T-helper 2 cell (primary cell): ENCODE measurements around the gene ANKRD31.

ENCODE experiments used
- DNase-seq, 5 experiments: peaks; one replicate each; pipeline versions ENCODE4 v3.0.0 to v3.0.0-alpha.2; 2012 to 2022

Gene ANKRD31

DNA sequence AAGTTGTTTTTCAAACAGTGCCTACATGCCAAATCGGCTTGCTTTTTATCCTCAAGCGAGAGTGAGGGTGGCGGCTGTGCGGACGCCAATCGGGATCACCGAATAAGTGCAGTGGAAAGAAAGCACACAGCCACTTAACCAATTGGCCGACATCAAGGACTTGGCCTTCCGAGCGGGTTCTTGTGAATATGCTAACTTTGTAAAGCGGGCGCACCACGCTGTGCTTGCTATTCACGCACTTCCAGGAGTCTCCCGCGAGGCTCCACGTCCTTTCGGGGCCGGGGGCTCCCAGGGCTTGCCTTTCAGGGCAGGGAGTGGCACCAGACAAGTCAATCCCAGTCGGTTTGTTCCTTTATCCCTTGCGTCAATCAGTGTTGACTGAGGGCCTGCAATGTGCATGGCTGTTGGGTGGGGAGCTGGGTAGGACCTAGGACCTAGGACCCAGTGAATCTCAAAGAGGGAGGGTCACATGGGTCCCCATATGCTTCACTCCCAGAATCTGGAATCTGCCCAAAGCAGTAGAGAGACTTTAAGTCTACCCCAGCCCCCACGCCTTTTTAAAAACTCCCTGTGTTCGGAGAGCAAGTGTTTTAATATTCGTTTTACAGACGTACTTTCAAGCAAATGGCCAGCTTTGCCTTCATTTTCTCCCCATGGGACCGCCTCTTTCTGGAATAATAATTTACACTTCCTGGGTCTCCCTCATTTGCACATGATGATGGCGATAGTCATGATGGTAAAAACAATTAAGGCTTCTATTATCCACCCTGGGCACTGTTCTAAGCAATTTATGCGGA, 182.3 kb downstream of the ANKRD31 start:
- DNase-seq: no peak

DNA sequence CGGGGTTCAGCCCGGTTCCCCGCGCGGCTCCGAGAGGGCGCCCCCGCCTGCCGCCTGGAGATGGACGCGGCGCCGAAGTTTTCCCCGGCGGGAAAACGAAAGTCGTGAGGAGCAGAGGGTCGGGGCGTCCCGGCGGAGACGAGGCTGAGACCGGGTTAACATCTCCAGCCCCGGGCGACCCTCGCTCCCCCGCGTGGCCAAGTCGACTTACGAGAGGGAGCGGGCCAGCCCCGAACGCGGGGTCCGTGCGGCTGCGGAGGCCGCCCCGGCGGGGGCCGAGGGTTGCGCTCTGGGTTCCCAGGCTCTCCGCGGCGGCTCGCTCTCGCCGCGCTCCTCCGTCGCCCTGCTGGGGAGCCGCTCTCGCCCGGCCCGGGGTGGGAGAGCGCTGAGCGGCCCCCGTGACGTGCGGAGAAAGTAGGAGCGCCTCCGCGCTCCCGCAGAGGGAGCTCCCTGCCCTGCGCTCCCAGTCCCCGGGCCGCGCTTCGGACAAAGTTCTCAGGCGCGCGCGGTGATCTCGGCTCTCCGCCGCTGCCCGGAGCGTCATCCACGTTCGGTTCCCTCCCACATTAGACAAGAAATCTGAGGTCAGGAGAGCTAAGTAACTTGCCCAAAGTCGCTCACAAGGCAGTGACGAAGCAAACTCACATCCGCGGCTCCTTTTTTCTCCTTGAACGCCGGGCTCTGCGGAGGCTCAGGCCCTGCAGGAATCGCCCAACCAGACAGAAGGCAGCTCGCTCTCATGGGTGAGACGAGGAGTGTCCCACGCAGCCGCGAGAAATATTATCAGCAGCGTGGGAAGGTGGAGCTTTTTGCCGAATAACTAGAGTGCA, 183.2 kb downstream of the ANKRD31 start:
- DNase-seq: peak in 4 of 5 experiments; percentile 31 to 75 (median 46)

DNA sequence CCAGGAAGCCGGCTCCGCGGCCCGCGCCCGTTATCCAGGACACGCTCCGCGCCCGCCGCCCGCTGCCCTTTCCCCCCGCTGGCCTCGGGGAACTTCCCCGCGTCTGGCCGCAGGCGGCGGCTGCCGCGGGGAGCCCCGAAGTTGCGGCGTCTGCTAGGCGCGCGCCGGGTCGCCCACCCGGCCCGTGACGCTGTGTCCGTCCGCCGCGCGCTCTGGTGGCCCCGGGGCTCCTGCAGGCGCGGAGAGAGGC, 183.7 kb downstream of the ANKRD31 start:
- DNase-seq: peak in 3 of 5 experiments; percentile 27 to 45 (median 27)

DNA sequence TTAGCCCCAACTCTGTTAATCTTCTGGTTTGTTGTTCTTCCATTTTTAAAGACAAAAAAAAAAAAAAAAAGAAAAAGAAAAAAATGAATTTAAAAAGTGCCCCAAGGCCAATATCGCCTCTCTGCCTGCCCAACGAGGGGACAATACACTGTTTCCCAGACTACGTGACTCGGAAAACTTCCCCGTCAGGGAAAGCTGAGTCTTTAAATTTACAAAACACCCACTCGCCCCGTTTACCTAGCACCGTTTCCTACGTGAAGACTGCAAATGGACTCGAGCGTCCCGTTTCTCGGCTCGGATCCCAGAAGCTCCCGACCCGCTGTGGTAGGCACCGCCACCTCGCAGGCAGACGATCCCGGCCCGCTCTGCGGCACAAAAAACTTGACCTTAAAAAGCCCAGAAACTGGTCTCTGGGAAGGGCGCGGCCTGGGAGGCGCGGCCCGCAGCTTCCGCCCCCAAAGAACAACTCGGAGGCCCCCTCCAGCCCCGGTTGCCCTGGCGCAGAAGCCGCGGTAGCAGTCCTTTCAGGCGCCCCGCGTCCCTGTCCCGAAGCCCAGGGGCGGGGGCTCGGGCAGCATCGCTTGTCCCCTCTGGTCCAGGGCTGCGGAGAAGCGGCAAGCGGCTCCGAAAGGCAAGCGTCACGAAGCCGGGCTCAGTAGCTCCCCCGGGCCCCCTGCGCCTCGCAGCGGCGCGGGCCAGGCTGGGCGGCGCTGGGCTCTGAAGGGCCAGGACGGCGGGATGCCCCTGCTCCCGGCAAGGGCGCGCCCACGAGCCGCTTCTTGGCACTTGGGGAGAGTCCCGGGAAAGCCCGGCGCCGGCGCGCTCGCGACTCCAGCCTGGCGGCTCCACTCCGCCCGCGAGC, 184.3 kb downstream of the ANKRD31 start, which contains the start of gene GCNT4:
TSS of gene GCNT4 (minus strand) at position 367 of the 862 bp plus-strand sequence. CDS start 22,521 bp downstream, outside the sequence.
- peak in 4 of 5 experiments; percentile 17 to 49 (median 32) for DNase-seq

DNA sequence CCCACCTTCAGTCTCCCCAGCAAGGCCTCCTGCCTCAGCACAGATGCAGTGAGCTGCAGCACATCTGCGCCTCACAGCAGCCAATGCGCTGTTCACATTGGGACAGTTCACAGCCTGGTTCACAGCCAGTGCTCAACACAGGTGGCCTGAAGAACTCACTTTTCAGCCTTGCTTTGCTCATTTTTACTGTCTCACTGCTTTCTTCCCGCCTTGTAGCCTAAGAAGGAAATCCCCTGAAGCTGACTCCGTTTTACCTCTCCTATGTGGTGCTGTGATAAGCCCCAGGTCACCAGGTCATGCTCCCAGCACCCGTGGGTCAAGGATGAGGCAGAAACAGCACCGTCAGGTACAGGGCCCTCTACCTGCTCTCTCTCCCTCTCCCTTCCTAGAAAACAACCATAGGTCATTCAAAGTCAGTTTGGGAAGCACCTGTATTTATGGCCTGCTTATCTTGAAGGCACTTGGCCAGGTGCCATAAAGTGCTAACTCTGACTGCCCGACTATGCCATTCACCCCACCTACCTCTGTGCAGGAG, 185.4 kb downstream of the ANKRD31 start:
- peak in 3 of 5 experiments; percentile 4 to 39 (median 12) for DNase-seq

DNA sequence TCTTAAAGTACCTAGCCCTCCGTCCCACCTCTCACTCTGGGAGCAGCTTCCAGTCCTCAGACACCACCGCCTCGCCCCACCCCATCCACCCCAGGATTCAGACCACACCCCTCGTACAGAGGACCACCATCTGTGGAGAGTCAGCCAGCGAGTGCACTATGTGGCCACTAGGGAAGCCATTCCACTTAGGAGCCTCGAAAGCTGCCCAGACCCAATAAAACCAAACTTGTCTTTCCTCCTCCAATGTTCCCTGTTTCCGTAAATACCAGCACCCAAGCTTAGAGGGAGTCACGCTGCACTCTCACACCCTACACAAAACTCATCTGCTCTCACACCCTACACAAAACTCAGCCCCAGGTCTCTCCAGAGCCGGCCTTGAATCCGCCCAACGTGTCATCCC, 186.3 kb downstream of the ANKRD31 start:
- DNase-seq: peak in 2 of 5 experiments; percentile 8 to 19

DNA sequence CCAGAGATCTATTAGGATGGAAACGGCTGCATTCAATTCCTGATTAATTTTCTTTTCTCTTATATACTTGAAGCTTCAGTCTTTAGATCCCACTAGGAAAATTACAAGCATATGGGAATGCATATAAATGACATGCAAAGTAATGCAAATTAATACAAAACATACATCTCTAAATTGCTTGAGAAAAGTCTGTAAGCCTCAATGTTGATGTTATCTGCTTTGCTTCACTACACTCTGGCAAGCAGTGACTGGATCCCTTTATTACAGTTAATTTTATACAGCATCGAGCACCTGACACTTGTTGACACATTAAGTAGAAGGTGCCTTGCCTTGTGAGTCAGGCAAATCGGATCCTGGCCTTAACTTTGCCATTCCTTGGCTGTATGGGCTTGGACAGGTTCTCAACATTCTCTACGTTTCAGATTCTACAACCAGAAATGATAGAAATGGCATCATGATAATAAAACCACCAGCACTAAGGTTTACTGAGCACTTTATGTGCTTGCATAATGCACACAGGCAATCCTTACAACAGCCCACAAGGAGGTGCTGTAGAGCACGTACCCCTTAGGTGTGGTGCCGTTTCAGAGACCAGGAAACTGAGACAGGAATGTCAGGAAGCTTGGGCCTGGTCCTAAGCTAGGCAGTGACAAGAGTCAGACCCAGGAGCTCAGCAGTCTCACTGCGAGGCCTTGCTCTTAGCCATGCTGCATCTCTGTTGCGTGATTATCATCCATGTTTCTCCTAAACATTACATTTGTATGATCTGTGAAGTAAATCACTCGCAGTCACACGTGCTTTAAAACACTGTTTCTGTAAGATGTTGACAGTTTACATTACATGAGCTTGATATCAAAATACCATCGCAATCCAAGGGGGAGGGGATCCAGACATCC, 187.0 kb downstream of the ANKRD31 start:
- peak in 4 of 5 experiments; percentile 46 to 71 (median 57) for DNase-seq

DNA sequence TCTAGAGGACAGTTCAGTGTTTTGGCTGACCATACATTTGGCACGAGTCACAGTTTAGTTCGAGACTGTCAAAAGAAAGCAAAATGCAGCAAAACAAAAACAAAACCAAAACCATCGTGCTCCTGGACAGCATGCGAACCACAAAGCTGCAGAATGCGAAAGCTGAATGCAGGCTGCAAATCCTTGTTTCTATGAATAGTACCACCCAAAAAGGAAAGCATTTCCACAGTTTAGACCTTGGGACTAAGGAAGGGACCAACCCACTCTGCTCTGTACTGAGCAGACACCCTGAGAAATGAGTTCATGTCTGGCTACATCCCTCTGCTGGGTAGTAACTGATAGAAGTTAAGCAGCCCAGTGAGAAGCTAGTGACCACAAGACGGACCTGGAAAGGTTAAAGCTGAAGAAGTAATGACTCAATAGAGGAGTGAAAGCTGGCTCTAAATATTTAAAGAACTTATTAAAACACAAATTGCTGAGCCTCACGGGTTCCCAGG, 188.2 kb downstream of the ANKRD31 start:
- peak in 1 of 5 experiments; percentile 41 for DNase-seq

DNA sequence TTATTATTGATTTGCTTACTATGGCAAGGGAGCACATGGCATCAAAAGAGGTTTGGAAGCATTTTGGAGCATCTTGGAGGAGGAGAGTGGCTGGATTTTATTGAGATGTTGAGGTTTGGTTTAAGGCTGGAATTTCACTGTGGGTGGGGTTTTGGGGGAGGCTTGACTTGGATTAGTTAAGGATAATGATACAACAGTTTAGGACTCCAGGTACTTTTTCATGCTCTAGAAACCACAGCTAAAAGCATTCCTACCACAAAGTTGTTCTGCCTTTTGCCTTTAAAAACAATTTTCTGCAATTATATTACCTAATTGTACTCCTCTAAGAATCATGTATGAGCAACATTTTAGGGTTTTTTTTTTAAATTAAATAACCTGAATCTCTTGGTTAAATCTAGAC, 189.3 kb downstream of the ANKRD31 start:
- DNase-seq: no peak

DNA sequence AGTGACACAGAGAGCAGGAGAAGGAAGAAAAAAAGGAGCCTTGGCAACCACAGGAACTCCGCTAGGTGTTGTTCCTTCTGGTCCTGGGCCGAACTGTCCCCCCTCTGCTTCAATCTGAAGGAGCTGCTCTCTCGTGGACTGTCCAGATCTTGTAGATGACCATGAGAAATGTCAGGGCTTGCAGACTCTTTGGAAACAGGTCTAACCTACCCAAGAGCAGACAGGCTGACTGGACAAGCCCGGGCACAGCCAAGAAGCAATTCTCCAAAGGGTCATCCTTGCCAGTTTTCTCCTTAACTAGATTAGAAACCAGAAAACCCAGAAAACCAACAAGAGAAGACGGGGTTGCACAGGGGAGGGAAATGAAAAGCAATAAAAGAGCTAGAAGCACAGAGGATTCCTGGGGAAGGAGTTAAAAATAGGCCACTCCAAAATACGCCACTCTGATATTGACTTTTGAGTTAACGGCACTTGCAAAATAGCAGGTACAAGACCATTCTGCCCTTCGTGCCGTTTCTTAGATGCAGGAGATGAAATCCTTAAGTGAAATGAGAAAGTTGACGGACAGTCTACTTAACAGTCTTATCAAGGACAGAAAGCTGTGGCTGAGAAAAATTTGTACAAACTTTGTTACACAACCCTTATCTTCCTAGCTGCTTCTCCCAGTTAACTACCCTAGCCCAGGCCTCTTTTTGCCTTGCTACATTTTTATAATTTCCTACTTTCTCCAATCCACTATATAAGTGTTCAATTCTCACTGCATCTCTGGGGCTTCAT, 190.1 kb downstream of the ANKRD31 start:
- no peak for DNase-seq

DNA sequence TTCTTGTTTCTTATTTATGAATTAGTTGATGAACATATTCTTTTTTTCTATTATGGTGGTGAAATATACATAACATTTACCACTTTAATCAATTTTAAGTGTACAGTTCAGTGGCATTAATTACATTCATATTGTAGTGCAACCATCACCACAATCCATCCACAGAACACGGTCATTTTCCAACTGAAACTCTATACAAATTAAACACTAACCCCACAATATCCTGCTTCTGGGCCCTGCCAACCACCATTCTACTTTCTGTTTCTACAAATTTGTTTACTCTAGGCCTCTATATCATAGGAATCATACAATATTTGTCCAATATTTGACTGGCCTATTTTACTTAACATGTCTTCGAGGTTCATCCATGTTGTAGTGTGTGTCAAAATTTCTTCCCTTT, 191.6 kb downstream of the ANKRD31 start:
- DNase-seq: peak in 1 of 5 experiments; percentile 48

DNA sequence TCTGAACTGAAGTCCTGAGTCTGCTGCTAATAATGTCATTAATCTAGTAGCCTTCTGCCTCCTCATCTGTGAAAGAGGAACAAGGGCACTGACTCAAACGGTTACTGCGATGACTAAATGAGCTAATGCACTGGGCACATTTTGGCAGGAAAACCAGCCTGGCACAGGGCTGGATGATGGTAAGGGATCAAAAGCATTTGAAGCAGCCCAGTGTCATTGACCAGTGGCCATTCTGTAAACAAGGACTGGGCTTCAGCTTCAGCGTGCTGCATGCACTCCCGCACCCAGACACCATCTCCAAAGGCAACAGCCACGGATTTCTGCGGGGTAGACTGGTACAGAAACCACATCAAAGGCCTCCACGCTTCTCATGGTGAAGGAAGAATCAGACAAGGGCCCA, 192.3 kb downstream of the ANKRD31 start:
- DNase-seq: peak in 1 of 5 experiments; percentile 10

DNA sequence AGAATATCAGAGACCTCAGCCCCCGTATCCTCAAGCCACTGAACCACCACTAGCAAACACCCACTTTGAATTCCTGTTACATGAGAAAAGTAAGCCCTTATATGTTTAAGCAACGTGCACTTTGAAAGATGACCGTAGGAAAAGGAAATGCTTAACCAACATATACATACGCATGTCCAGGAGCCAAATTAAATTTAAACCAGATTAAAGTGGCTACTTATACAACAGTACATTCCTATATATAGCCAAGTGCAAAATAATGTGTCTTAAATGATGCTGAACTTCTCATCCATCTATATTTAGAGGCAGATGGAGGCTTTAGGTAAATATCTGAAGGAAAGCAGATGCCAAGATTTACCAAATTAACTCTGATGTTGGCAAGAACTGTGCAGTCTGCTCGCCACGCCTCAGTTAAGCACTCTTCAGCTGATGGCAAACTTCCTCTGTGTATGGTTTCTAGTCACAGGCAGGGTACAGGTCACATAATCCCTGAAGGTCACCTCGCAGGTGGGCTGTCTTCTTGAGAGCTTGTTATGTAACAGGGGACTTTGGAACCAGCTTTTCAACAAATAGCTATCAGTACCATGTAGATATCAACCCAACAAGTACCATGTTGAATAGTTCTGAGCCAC, 192.9 kb downstream of the ANKRD31 start:
- no peak for DNase-seq

DNA sequence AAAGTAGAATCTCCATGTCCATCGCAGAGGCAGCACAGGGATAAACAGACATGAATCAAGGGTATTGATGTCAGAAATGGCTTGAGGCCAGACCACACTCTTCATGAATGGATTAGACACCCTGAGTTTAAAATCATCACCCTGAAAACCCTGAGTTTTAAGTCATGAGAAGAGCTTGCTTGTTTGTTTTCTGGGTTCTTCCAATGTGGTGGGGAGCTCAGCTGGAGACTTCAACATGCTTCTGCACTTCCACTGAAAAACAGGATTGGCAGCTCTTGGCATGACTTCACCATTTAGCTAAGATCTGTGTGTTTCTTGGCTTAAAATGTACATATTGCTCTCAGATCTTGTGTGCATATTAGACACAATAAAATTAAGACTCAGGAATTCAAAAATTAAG, 194.2 kb downstream of the ANKRD31 start:
- DNase-seq: no peak

DNA sequence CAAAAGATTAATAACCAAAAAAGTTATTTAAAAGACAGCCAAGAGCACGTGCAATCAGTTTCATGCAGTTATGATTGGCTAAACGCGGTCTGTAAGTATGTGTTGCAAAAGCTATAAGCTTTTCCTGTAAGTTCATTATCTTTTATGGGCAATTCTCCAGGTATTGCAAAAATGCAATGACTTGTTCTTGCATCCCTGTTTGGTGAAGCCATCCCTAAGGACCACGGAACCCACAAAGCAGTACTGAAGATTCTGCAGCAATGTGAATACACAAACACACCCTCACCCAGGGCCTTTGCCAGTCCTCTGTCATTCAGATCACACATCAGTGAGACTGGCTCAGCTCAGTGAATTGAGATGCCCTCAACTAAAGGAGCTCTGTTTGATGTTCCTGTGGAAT, 195.7 kb downstream of the ANKRD31 start:
- DNase-seq: no peak

DNA sequence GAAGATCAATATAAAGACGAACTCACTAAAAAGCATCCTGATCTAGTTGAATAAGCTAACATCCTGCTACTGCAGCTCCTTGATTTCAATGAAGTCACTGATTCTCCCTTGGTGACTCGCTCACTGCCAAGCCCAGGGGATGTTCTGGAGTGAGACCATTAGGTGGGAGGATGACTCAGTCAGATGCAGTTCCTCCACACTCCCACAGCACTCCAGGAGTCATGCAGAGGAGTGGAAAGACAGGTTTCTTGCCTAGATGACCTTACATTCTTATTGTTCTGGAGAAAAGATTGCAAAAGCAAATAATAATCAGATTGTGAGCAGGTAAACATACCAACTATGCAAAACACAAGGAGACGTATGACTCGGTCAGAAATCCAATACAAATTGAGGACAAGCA, 199.6 kb downstream of the ANKRD31 start:
- DNase-seq: peak in 1 of 5 experiments; percentile 8

DNA sequence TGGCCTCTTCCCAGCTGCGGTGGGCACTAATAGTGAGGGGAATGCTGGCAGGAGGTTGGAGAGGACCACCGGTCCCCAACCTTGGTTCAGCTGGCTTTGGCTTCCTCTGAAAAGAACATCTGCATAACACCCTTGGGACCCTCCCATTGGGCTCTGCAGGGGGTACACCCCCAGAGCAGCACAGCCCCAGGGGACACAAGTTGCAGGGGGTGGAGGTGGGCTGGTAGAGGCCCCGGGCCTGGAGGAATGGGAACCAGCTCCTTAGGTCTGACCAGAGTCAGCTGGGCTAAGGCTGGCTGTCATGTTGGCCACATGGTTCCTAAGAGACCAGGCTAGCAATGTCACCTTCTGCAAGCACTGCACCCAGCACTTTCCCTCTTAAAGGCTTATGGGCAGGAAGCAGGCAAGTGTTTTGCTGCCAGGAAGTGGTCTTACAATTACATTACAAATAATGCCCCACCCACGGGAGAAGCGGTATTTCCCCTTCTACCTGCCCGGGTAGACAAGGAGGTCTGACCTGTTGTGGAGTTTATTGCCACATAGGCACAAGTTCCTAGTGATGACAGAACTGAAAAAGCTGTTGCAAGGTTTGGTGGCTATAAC, 202.4 kb downstream of the ANKRD31 start:
- DNase-seq: peak in 2 of 5 experiments; percentile 58 to 68

DNA sequence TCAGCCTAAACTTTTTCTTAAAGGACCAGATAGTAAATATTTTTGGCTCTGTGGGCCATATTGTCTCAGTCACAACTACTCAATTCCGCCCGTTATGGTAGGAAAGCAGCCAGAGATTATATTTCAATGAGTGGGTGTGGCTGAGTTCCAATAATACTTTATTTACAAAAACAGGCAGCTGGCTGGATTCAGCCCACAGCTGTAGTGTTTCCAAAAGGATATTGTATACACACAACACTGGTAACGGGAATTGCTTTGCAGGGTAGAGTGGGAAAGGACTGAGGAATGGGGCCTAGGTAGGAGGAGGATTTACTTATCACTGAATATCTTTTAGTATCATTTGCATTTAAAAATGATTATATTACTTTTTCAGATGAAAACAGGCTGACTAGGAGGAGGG, 205.3 kb downstream of the ANKRD31 start:
- no peak for DNase-seq

DNA sequence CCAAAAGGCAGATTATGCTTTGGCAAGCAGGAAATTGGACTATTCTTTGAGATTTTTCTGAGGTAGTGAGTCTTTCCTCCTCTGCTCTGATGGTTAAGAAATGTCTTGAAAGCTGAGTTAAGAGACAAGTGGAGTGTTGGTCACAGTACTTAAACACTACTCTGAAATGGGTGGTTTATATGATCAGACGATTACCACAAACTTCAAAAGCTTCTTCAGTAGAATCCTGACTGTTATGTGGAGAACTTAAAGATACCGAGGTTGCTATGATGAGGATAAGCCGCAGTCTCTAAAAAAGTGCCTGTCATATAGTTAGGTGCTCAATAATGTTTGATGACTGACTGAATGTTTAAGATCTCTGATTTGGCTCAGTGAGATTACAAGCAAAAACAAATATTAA, 208.6 kb downstream of the ANKRD31 start:
- peak in 1 of 5 experiments; percentile 27 for DNase-seq
